ENCODE measurements around the gene POLDIP2.

DNA sequence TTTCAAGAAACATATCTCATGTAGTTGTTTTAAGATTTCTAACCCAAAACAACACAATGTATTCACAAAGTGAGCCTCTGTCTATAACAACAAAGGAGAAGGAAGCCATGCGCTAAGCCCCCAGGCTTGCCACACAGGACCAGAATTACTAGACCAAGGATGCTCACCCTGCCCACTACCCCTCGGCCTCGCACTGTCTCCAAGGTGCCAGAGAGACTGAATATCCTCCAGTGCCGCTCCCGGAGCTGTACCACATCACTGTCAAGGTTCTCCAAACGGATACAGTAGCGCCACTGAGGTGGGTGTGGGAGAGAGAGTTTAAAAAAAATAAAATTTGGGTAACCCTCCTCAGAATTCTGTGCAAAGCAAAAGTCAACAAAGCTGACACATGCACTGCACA, 7.1 kb downstream of the POLDIP2 start:
- TF ChIP-seq, protein P1, sequence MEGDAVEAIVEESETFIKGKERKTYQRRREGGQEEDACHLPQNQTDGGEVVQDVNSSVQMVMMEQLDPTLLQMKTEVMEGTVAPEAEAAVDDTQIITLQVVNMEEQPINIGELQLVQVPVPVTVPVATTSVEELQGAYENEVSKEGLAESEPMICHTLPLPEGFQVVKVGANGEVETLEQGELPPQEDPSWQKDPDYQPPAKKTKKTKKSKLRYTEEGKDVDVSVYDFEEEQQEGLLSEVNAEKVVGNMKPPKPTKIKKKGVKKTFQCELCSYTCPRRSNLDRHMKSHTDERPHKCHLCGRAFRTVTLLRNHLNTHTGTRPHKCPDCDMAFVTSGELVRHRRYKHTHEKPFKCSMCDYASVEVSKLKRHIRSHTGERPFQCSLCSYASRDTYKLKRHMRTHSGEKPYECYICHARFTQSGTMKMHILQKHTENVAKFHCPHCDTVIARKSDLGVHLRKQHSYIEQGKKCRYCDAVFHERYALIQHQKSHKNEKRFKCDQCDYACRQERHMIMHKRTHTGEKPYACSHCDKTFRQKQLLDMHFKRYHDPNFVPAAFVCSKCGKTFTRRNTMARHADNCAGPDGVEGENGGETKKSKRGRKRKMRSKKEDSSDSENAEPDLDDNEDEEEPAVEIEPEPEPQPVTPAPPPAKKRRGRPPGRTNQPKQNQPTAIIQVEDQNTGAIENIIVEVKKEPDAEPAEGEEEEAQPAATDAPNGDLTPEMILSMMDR (IDR thresholded peaks at IDR 0.05; ENCODE audit: insufficient read depth, low read length, poor library complexity, severe bottlenecking) = no peak
- TF ChIP-seq EZH2phosphoT487 (conservative IDR thresholded peaks at IDR 0.05; ENCODE audit: low read length) = no peak
